ENCODE data around the gene CA14. TPM values are rescaled to one million over a fixed set of nuclear protein-coding genes. Genes with fewer than 3 reads are reported as not detected.
A peak's percentile ranks its signal among the peaks of the same experiment; 100 is the strongest.

Gene CA14
- polyA plus RNA-seq, 2 of the 4 experiments (the other 2 are of a cell fraction): not detected

DNA sequence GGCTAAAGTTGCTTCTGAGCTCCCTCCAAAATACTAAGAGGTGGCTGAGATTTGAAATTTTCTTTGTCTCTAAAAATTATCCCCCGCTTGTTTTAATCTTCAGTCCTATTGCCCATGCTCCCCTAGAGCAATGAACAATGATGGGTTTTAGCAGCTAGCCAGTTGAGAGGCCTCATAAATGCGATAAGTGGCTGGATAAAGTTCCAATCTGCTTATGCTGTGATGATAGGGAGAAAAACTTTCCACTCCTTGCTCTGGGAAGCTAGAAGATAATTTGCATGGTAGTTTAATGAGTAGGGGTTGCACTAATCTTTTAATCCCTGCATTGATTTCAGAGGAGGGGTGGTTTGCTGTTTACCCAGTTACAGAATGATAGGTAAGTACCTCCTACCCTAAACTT lies 54.2 kb downstream of the CA14 start:
- CTCF ChIA-PET: no interaction called here
- H3K27ac ChIP-seq: no peak overlapping the region
- WGBS (ENCODE audit: missing lambda C conversion rate): 96% methylated on average over 2 of the region's 2 CpGs
- no peak for DNase-seq (ENCODE audit: low read depth in 1 of 2, low spot score in 1 of 2)
- TF ChIP-seq CBX8 (IDR thresholded peaks at IDR 0.05) (no peak), MAZ (IDR thresholded peaks at IDR 0.05; ENCODE audit: borderline replicate concordance, low read depth, low read length) (no peak), HMGXB4 (CRISPR knock-in tag; IDR thresholded peaks at IDR 0.05; ENCODE audit: borderline replicate concordance) (no peak)
- TF ChIP-seq, protein P1, sequence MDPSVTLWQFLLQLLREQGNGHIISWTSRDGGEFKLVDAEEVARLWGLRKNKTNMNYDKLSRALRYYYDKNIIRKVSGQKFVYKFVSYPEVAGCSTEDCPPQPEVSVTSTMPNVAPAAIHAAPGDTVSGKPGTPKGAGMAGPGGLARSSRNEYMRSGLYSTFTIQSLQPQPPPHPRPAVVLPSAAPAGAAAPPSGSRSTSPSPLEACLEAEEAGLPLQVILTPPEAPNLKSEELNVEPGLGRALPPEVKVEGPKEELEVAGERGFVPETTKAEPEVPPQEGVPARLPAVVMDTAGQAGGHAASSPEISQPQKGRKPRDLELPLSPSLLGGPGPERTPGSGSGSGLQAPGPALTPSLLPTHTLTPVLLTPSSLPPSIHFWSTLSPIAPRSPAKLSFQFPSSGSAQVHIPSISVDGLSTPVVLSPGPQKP (IDR thresholded peaks at IDR 0.05; ENCODE audit: low read depth, low read length): no peak
- no peaks in the 10 kb centered on the region for H3K4me1 ChIP-seq
- POLR2A ChIA-PET: no interaction called here
- H3K9me3 ChIP-seq: no peaks in the 10 kb centered on the region
- FAIRE-seq: no peak
- H3K4me3 ChIP-seq: no peak overlapping the region
- ATAC-seq: 0 out of 6 replicates have a peak, but pooled peaks of 1 of the 2 experiments have one; percentile 25
- H3K4me2 ChIP-seq: no peak overlapping the region

Small RNAs within 50 kb of the gene (small RNA-seq; reads per million reads assigned to genes)
- gene RN7SL480P: 0 reads per million in 6 experiments
- 0 to 33.5 (median 12.1) reads per million in 6 experiments for gene RNU2-17P

Other genes starting within 250 kb of the CA14 start
- gene OTUD7B, start 247.0 kb upstream of the CA14 start, polyA plus RNA-seq (2011; rRNA removed): 12.1 and 13.0 TPM in 2 replicates
- 6.9 to 8.0 TPM (median 8.0 TPM) in 3 replicates for gene OTUD7B, start 247.0 kb upstream of the CA14 start, polyA plus RNA-seq (2017; fragmentation: RNase III; extraction: RNeasy Plus Mini Kit Qiagen cat#74134 plus additional on column Dnase treatment)
- gene VPS45, start 190.0 kb upstream of the CA14 start, polyA plus RNA-seq (2011; rRNA removed): 45.0 and 49.7 TPM in 2 replicates
- 22.1 to 26.5 TPM (median 22.6 TPM) in 3 replicates for gene VPS45, start 190.0 kb upstream of the CA14 start, polyA plus RNA-seq (2017; fragmentation: RNase III; extraction: RNeasy Plus Mini Kit Qiagen cat#74134 plus additional on column Dnase treatment)
- gene PLEKHO1, start 107.9 kb upstream of the CA14 start, polyA plus RNA-seq (2011; rRNA removed): 2.5 and 2.6 TPM in 2 replicates
- 4.1 to 5.5 TPM (median 4.9 TPM) in 3 replicates for gene PLEKHO1, start 107.9 kb upstream of the CA14 start, polyA plus RNA-seq (2017; fragmentation: RNase III; extraction: RNeasy Plus Mini Kit Qiagen cat#74134 plus additional on column Dnase treatment)
- 31.7 and 60.0 TPM in 2 replicates for gene ANP32E, start 21.7 kb upstream of the CA14 start, polyA plus RNA-seq (2011; rRNA removed)
- gene ANP32E, start 21.7 kb upstream of the CA14 start, polyA plus RNA-seq (2017; fragmentation: RNase III; extraction: RNeasy Plus Mini Kit Qiagen cat#74134 plus additional on column Dnase treatment): 109 to 128 TPM (median 115 TPM) in 3 replicates
- gene APH1A, start 11.2 kb downstream of the CA14 start, polyA plus RNA-seq (2011; rRNA removed): 118 and 119 TPM in 2 replicates
- gene APH1A, start 11.2 kb downstream of the CA14 start, polyA plus RNA-seq (2017; fragmentation: RNase III; extraction: RNeasy Plus Mini Kit Qiagen cat#74134 plus additional on column Dnase treatment): 99.4 to 111 TPM (median 109 TPM) in 3 replicates
- 0.16 and 0.19 TPM in 2 replicates for gene C1orf54, start 15.0 kb downstream of the CA14 start, polyA plus RNA-seq (2011; rRNA removed)
- gene C1orf54, start 15.0 kb downstream of the CA14 start, polyA plus RNA-seq (2017; fragmentation: RNase III; extraction: RNeasy Plus Mini Kit Qiagen cat#74134 plus additional on column Dnase treatment): 0.12 to 0.21 TPM (median 0.12 TPM) in 3 replicates
- gene CIART, start 24.8 kb downstream of the CA14 start, polyA plus RNA-seq (2011; rRNA removed): 1.3 and 1.4 TPM in 2 replicates
- gene CIART, start 24.8 kb downstream of the CA14 start, polyA plus RNA-seq (2017; fragmentation: RNase III; extraction: RNeasy Plus Mini Kit Qiagen cat#74134 plus additional on column Dnase treatment): 0.28 to 0.59 TPM (median 0.48 TPM) in 3 replicates
- gene MRPS21, start 36.1 kb downstream of the CA14 start, polyA plus RNA-seq (2011; rRNA removed): 72.6 and 95.7 TPM in 2 replicates
- 113 to 114 TPM (median 113 TPM) in 3 replicates for gene MRPS21, start 36.1 kb downstream of the CA14 start, polyA plus RNA-seq (2017; fragmentation: RNase III; extraction: RNeasy Plus Mini Kit Qiagen cat#74134 plus additional on column Dnase treatment)
- 87.2 and 92.6 TPM in 2 replicates for gene PRPF3, start 63.8 kb downstream of the CA14 start, polyA plus RNA-seq (2011; rRNA removed)
- gene PRPF3, start 63.8 kb downstream of the CA14 start, polyA plus RNA-seq (2017; fragmentation: RNase III; extraction: RNeasy Plus Mini Kit Qiagen cat#74134 plus additional on column Dnase treatment): 54.4 to 58.5 TPM (median 55.2 TPM) in 3 replicates
- gene RPRD2, start 106.4 kb downstream of the CA14 start, polyA plus RNA-seq (2011; rRNA removed): 20.8 and 21.1 TPM in 2 replicates
- gene RPRD2, start 106.4 kb downstream of the CA14 start, polyA plus RNA-seq (2017; fragmentation: RNase III; extraction: RNeasy Plus Mini Kit Qiagen cat#74134 plus additional on column Dnase treatment): 9.0 to 10.3 TPM (median 9.8 TPM) in 3 replicates
- gene TARS2, start 229.6 kb downstream of the CA14 start, polyA plus RNA-seq (2011; rRNA removed): 21.6 and 24.5 TPM in 2 replicates
- 19.4 to 21.0 TPM (median 19.8 TPM) in 3 replicates for gene TARS2, start 229.6 kb downstream of the CA14 start, polyA plus RNA-seq (2017; fragmentation: RNase III; extraction: RNeasy Plus Mini Kit Qiagen cat#74134 plus additional on column Dnase treatment)